ENCODE data around the gene CLDN5.

GRCh38 chr22:19479355-19480172, 44.6 kb downstream of the CLDN5 start, which contains the start of gene CDC45:
- TF ChIP-seq CTCF (IDR thresholded peaks at IDR 0.05) (peak in 1 of 7 experiments; percentile 13), EP300 (IDR thresholded peaks at IDR 0.05) (no peak), POLR2A (IDR thresholded peaks at IDR 0.05) (no peak), POLR2AphosphoS5 (IDR thresholded peaks at IDR 0.05) (peak in 2 of 3 donors; percentile 1 to 17)

Data from stomach (tissue), 4 donors.